ENCODE measurements around the gene OSBPL5.

OSBPL5 gene

DNA sequence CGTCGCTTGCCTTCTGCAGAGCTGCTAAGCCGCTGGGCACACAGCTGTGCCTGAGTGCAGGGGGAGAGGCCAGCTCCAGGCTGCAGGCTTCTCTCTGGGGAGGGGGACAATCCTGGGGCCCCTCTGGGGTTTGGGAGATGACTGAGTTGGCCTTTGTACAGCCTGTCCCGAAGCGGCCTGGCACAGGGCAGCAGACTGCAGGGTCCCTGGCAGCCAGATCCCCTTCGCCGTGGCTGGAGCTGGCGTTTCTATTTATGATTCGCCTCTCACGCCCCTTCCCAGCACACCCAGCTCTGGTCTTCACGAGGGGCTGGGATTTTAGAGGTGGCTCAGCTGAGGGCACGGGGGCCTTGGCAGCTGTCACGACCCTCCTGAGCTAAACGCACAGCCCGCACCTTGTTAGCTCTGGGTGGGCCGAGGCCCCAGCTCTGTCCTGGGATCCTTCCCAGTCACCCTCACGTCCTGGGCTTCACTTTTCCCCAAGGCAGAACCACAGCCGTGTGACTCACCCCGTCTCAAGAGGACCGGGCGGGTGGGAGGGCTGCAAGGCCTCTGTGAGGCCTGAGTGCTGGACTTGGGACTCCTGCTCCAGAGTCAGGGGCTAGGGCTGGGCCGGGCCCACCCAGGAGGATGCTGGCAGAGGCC, 18.4 kb downstream of the OSBPL5 start:
- Histone ChIP-seq H3K27ac (ENCODE audit: low read depth, low read length) (no peak overlapping the region), H3K9me2 (replicated peaks; ENCODE audit: control insufficient read depth, low read length) (no peaks in the 10 kb centered on the region), H4K20me1 (ENCODE audit: control insufficient read depth, insufficient read depth, low read depth, low read length) (no peaks in the 10 kb centered on the region), H3K36me3 (ENCODE audit: control insufficient read depth, low read length) (no peaks in the 10 kb centered on the region), H3K4me1 (ENCODE audit: control insufficient read depth, low read length) (no peaks in the 10 kb centered on the region), H3K9me3 (ENCODE audit: control insufficient read depth, insufficient read depth, low read length) (no peaks in the 10 kb centered on the region), H3K4me3 (ENCODE audit: low read length) (no peak overlapping the region), H3K27me3 (ENCODE audit: control insufficient read depth, low read length) (no peaks in the 10 kb centered on the region), H3K79me2 (ENCODE audit: control insufficient read depth, low read length) (no peaks in the 10 kb centered on the region), H3K4me2 (ENCODE audit: low read length) (no peak overlapping the region), H3F3A (ENCODE audit: control insufficient read depth, insufficient read depth) (no peaks in the 10 kb centered on the region)
- TF ChIP-seq EZH2phosphoT487 (IDR thresholded peaks at IDR 0.05; ENCODE audit: borderline replicate concordance, low read length) = no peak
- TF ChIP-seq, protein P1, sequence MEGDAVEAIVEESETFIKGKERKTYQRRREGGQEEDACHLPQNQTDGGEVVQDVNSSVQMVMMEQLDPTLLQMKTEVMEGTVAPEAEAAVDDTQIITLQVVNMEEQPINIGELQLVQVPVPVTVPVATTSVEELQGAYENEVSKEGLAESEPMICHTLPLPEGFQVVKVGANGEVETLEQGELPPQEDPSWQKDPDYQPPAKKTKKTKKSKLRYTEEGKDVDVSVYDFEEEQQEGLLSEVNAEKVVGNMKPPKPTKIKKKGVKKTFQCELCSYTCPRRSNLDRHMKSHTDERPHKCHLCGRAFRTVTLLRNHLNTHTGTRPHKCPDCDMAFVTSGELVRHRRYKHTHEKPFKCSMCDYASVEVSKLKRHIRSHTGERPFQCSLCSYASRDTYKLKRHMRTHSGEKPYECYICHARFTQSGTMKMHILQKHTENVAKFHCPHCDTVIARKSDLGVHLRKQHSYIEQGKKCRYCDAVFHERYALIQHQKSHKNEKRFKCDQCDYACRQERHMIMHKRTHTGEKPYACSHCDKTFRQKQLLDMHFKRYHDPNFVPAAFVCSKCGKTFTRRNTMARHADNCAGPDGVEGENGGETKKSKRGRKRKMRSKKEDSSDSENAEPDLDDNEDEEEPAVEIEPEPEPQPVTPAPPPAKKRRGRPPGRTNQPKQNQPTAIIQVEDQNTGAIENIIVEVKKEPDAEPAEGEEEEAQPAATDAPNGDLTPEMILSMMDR (IDR thresholded peaks at IDR 0.05; ENCODE audit: low read depth, low read length, poor library complexity, severe bottlenecking) = no peak

DNA sequence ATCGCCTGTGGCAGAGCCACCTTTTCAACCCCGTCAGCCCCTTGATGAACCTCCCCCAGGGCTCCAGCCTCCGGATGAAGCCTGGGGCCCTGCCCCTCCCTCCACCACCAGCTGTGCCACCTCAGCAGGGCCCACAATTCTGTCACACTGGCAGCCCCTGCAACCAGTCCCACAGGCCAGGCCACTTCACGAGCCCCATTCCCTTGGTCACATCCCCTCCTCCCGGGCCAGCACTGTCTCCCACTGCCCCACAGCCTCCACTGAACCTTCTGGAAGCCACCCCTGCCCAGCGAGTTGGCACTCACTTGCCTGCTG, 19.9 kb downstream of the OSBPL5 start:
- no peak overlapping the region for H3K27ac ChIP-seq (ENCODE audit: low read depth, low read length)
- no peaks in the 10 kb centered on the region for H3K4me1 ChIP-seq (ENCODE audit: control insufficient read depth, low read length)
- no peak overlapping the region for H3K4me3 ChIP-seq (ENCODE audit: low read length)
- H3K9me3 ChIP-seq (ENCODE audit: control insufficient read depth, insufficient read depth, low read length) = no peaks in the 10 kb centered on the region
- H3K4me2 ChIP-seq (ENCODE audit: low read length) = no peak overlapping the region
- H3F3A ChIP-seq (ENCODE audit: control insufficient read depth, insufficient read depth) = no peaks in the 10 kb centered on the region
- TF ChIP-seq, protein P1 (IDR thresholded peaks at IDR 0.05; ENCODE audit: low read depth, low read length, poor library complexity, severe bottlenecking) = no peak
- TF ChIP-seq EZH2phosphoT487 (IDR thresholded peaks at IDR 0.05; ENCODE audit: borderline replicate concordance, low read length) = no peak
- H3K9me2 ChIP-seq (replicated peaks; ENCODE audit: control insufficient read depth, low read length) = no peaks in the 10 kb centered on the region
- H3K79me2 ChIP-seq (ENCODE audit: control insufficient read depth, low read length) = no peaks in the 10 kb centered on the region
- no peaks in the 10 kb centered on the region for H3K27me3 ChIP-seq (ENCODE audit: control insufficient read depth, low read length)
- no peaks in the 10 kb centered on the region for H3K36me3 ChIP-seq (ENCODE audit: control insufficient read depth, low read length)
- H4K20me1 ChIP-seq (ENCODE audit: control insufficient read depth, insufficient read depth, low read depth, low read length) = no peaks in the 10 kb centered on the region

DNA sequence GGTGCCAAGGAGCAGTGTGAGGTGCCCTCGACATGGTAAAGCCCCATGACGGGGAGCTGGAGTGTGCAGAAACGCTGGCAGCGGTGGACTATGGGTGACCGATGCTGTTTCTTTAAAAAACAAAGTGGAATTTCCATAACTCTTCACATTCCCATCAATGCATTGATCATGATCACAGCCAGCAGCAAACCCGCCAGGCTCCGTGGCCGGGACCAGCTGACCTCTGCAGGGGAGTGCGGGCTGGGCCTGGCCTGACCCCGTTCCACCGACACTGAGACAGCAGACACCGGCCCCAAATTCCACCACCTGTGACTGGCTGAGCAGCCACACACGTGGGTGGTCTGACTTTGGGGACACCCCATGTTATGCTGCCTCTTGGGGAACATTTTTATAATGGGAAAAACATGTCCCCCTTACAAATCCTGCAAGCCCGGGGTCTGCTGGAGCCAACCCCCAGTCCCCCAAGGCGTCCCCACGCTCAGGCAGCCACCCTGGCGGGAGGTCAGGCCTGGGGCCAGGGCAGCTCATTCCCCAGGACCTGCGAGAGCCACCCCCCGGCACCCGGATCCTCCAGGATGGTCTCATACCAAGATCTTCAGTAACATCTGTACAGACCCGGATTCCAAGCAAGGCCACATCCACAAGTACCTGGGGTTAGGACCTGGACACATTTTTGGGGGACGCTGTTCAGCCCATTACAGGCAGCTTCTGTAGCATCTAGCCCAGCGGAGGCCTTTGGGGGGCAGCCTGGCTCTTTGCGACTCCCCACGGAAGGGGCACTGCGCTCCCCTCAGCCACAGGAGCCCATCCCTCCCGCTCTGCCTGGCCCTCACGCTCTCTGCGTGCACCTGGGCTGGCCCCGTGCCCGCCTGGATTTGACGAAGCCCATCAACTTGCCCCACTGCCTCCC, 20.6 kb downstream of the OSBPL5 start:
- no peaks in the 10 kb centered on the region for H3K79me2 ChIP-seq (ENCODE audit: control insufficient read depth, low read length)
- H3K4me1 ChIP-seq (ENCODE audit: control insufficient read depth, low read length) = no peaks in the 10 kb centered on the region
- H3K9me2 ChIP-seq (replicated peaks; ENCODE audit: control insufficient read depth, low read length) = no peaks in the 10 kb centered on the region
- H3F3A ChIP-seq (ENCODE audit: control insufficient read depth, insufficient read depth) = no peaks in the 10 kb centered on the region
- TF ChIP-seq, protein P1 (IDR thresholded peaks at IDR 0.05; ENCODE audit: low read depth, low read length, poor library complexity, severe bottlenecking) = no peak
- no peak for TF ChIP-seq EZH2phosphoT487 (IDR thresholded peaks at IDR 0.05; ENCODE audit: borderline replicate concordance, low read length)
- H3K4me3 ChIP-seq (ENCODE audit: low read length) = no peak overlapping the region
- H3K27ac ChIP-seq (ENCODE audit: low read depth, low read length) = no peak overlapping the region
- H4K20me1 ChIP-seq (ENCODE audit: control insufficient read depth, insufficient read depth, low read depth, low read length) = no peaks in the 10 kb centered on the region
- no peaks in the 10 kb centered on the region for H3K36me3 ChIP-seq (ENCODE audit: control insufficient read depth, low read length)
- no peaks in the 10 kb centered on the region for H3K27me3 ChIP-seq (ENCODE audit: control insufficient read depth, low read length)
- no peaks in the 10 kb centered on the region for H3K9me3 ChIP-seq (ENCODE audit: control insufficient read depth, insufficient read depth, low read length)
- no peak overlapping the region for H3K4me2 ChIP-seq (ENCODE audit: low read length)
